HG02870 (cell line): ENCODE data around the gene TTC38.

Experiments used
- ATAC-seq: cut with Tn5 transposase; IDR thresholded peaks from one replicate; pipeline ENCODE4 v1.9.1; 2021; ENCODE audit warnings: mild to moderate bottlenecking, moderate library complexity; ENCODE audit not compliant: unreplicated experiment

Gene TTC38

DNA sequence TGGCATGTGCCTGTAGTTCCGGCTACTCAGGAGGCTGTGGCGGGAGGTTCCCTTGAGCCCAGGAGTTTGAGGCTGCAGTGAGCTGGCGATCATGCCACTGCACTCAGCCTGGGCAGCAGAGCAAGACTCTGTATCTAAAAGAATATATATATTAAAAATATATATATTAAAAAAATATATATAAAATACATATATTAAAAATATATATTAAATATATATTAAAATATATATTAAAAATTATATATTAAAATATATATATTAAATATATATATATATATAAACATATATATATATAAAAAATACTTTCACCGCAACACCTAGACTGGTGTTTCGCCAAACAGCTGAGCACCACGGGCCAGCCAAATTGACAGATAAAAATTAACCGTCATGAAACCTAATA lies 8.8 kb downstream of the TTC38 start:
- ATAC-seq = no peak

DNA sequence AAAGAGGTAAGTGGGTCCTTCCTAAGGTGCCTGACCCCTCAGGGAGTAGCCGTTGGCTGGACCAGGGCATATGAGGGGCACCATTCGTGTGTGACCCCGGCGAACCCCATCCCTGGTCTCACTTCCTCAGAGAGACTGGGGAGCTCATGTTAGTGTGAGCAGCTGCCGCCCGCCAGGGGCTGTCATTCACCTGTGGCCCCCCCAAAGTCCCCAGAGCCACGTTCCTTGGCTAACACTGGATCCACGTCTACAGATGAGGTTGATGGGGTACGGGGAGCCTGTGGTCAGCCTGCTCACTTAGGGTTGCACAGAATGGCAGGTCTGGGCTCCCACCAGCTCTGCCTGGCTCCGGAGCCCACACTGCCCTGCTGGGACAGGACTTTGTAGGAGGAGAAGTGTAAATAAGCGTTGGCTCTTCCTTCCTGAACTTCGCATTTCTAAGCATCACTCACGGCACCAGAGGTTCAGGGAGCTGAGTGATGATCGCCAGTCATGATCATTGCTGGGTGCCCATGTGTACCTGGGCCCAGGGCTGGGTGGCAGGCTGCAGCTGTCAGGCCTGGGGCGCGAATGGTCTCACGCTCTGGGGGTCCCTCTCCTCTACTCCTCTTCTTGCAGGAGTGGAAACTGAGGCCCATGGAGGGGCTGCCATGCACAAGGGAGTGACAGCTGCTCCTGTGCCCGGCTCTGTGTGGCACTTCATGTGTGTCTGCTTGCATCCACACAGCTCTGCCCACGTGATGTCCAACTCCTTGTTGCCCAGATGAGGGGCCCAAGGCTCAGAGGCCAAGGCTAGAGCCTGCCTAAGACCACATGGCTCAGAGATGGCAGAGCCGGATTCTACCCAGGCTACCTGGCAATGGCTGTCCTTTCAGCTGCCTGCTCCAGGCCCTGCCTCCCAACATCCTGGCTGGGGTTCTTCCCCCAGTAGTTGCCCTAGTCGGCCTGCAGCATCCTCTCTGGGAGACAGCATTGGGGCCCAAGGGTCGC lies 11.1 kb downstream of the TTC38 start:
- no peak for ATAC-seq

DNA sequence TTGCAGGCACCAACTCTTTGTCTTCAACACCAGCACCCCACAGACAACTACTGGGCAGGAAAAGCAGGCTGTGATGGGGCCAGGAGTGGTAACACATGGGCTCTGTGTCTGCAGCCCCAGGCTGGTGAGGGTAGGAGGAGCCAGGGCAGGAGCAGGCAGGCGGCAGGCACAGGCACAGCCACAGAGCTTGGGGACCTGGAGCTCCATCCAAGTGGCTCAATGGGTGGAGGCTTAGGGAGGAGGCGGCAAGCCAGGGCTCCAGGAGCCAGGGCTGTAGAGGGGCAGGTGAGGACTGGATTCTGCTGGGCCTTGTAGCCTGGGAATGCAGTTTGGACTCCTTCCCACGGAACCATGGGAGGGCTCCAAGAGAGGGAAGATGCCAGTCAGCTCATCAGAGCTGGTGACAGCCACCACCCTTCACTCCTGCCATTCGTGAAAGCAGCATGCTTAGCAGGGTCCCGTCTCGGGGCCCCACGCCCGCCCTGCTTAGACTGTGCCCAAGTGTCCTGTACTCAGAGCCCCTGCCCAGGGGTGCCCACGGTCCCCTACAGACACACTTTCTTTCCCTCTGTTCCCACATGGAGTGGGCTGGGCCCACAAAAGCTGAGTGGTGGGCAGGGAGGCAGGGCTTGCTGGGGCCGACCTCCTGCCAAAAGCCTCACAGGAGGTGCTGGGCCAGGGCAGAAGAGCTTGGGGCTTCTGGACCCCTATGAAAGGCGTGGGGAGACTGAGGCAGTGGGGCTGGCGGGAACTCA lies 12.4 kb downstream of the TTC38 start:
- ATAC-seq = no peak

DNA sequence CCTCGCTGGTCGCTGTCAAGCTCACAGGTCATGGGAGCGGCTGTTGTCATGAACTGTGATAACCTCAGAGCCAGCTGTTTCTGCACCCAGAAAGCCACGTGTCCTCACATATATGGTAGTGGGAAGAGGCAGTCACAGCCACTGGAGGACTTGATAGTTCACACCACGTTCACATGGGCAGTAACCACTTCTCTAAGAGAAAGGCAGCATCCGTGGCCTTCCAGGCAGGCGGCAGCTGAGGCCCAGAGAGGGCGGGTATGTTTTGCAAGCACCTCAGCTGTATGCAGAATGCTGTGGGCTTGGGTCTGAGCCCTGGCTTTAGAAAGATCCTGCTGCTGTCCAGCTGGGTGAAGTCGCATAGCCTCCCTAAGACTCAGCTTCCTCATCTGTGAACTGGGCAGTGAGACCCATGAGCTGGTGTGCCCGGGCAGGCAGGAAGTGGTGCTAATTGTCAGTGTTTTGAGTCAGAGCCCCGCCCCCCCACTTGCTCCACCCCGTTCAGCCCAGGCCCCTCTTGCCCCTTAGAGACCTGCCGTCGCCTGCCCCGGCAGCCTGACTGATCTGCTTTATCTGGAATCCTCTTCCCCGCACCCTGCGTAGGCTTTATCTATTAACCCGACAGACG lies 13.3 kb downstream of the TTC38 start:
- no peak for ATAC-seq

- no peak for ATAC-seq
Measured at GRCh38 chr22:46281866-46282678, 14.3 kb downstream of the TTC38 start.

DNA sequence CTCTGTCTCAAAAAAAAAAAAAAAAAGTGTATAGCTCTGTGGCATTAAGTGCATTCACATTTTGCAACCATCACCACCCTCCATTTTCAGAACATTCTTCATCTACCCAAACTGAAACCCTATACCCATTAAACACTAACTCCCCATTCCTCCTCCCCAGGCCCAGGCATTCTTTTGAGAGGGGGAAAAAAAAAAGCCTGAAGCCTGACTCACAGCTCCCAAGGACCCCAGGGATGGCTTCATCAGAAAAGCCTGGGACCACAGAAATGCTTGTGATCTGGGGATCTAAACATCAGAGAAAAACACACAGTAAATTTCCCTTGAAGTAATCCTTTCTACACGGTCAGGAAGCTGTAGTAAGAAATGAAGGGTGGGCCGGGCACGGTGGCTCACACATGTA lies 18.2 kb downstream of the TTC38 start:
- ATAC-seq = no peak

GRCh38 chr22:46286941-46287872 lies 19.4 kb downstream of the TTC38 start:
- no peak for ATAC-seq

GRCh38 chr22:46287873-46288751 lies 20.3 kb downstream of the TTC38 start:
- ATAC-seq = no peak

- ATAC-seq = no peak
Measured at GRCh38 chr22:46288846-46289243, 21.0 kb downstream of the TTC38 start.

DNA sequence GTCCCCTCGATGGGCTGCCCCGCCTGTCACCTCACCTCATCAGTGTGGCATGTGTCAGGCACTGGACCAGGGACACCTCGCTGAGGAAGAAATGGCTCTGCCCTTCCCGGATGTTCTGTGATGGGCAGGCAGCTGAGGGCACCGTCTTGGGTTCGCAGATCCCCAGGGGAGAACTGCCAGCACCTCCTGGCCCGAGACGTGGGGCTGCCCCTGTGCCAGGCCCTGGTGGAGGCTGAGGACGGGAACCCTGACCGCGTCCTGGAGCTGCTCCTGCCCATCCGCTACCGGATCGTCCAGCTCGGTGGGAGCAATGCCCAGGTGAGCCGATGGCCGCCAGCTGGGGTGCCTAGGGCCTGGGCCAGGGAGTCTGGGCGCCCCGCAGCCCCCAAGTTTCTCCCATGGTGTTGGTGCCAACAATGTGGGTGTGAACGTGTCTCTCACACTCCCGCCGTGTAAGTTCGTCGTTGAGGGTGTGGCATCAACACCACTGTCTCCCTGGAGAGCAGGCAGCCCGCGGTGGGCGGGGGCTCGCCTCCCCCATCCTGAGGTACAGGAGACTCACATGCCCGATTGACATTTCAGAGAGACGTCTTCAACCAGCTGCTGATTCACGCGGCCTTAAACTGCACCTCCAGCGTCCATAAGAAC lies 21.6 kb downstream of the TTC38 start:
- ATAC-seq = no peak

DNA sequence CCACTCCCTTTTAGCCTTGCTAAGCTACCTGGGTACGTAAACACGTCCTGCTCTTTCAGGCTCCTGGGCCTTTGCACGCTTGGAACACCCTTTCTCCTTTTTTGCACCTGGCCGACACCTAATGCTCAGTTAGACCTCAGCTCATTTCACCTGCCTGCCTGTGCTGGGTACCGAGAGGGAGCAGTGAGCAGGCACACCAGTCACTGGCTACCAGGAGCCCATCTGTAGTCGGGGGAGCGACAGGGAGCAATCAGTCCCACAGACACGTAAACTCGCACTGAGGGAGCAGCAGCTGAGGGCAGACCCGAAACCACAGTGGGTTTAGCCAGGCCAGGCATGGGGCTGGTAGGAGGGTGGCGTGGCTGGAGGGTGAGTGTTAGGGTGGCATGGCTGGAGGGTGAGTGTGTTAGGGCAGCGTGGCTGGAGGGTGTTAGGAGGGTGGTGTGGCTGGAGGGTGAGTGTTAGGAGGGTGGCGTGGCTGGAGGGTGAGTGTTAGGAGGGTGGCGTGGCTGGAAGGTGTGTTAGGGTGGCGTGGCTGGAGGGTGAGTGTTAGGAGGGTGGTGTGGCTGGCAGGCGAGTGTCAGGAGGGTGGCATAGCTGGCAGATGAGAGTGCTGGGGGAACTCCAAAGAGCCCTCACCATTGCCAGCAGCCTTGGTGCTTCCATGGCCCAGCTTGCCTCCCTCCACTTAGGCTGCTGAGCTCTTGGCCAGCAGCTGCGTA lies 22.5 kb downstream of the TTC38 start:
- no peak for ATAC-seq

GRCh38 chr22:46290843-46291785 lies 23.3 kb downstream of the TTC38 start:
- no peak for ATAC-seq

- ATAC-seq = no peak
Measured at GRCh38 chr22:46292173-46292572, 24.4 kb downstream of the TTC38 start.

DNA sequence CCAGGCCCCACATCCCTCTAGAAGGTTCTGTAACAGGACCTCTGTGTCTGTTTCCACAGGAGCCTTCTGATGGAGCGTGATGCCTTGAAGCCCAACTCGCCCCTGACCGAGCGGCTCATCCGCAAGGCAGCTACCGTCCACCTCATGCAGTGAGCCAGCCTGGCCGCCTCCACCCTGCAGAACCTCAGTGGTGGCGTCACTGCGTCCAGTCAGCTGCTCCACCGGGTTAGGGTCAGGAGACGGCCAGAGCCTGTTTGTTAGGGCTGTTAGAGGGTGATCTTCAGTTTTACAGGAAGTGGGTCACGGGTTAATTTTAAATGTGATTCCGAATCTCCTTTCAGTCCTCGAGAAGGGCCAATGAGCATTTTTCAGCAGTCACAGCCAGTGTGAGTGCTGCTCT lies 24.9 kb downstream of the TTC38 start:
- ATAC-seq = no peak

DNA sequence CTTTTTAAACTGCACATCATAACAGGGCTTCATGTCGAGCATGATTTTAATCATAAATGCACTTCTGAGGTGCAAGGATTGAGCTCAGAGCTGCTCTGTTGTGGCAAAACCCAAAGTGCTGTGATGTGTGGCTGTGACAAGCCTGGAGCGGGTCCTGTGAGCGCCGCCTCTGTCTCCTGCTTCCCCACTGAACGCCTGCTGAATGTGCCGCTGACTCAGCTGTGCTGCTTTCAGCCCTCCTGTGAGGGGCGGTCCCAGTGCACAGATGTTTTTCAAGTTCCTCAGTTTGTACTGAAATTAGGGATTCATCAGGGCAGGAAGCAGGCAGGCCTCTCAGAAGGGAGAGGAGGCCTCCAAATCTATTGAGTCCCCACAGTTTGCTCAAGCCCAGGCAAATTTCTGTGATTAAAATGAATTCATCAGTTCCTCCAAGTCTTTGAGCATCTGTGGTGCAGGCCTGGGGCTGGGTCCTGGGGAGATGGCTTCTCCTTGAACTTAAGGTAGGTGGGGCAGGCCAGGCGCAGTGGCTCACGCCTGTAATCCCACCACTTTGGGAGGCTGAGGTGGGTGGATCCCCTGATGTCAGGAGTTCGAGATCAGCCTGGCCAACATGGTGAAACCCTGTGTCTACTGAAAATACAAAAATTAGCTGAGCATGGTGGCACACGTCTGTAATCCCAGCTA lies 25.9 kb downstream of the TTC38 start:
- no peak for ATAC-seq

- ATAC-seq = no peak
Measured at GRCh38 chr22:46294784-46295183, 27.0 kb downstream of the TTC38 start.
